SKM-1 treated with dmso at 0.1 percent for 144 hours (cell line): ENCODE results near the gene ARHGEF28.

ENCODE experiments used
- DNase-seq: peaks from one replicate; lab custom pipeline; 2025; ENCODE audit not compliant: unreplicated experiment; lab: John Stamatoyannopoulos, UW

Gene ARHGEF28

DNA sequence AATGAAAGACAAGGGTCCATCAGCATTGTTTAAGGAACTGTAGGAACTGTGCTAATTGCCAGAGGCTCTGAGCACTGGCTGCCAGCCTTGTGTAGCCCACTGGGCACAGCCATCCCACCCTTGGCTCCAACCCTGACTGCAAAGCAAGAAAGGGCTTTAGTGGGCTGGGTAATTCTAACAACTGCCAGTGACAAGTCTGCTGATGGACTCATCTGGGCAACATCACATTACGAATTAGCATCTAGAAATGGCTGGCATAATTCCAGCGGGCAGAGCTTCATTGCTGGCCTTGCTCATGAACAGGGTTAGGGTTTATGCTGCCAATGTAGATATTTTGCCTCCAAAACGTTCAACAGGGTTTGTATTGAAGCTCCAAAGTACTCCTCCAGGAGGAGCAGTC, 326.9 kb downstream of the ARHGEF28 start:
- DNase-seq: no peak

DNA sequence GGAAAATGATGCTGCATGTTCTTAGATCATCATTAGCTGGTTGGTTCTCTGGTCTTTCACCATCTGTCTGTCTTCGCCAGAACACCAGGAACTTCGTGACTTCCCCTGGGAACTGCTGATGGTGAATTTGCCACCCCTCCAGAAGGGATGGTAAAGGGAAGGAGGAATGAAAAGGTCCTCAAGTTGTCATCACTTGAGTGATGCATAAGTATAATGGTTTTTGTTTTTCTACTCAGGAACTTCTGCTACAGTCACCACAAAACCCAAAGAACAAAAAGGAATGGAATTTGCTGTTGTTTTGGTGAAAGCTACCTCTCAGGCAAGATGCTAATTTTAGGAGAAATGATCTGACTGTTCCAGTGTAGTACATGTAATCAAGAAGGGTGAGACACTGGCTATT, 328.4 kb downstream of the ARHGEF28 start:
- no peak for DNase-seq

DNA sequence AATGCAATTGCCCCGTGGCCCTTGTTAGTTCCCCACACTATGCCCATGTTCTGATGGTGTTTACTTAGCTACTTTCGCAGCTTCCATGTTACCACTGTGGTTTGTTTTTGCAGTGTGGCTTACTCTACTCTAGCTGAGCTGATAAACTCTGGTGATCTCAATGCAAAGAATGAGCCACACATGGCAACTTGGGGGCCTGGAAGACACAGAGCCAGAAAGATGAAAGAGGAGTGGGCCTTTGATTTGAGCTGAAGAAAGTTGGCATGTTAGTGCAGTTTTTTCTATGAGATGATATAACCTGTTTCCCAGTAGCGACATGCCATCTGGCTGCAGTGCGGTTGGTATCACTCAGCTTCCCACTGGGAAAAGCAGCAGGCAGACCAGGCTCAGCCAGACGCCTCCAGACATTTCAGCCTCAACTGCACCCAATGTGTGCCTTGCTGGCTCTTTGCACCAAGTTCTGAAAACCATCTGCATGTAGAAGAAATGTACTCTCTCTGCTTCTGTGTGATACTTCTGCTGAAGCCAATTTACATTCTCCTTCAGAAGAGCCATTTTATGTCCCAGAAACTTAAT, 329.4 kb downstream of the ARHGEF28 start:
- DNase-seq: no peak

DNA sequence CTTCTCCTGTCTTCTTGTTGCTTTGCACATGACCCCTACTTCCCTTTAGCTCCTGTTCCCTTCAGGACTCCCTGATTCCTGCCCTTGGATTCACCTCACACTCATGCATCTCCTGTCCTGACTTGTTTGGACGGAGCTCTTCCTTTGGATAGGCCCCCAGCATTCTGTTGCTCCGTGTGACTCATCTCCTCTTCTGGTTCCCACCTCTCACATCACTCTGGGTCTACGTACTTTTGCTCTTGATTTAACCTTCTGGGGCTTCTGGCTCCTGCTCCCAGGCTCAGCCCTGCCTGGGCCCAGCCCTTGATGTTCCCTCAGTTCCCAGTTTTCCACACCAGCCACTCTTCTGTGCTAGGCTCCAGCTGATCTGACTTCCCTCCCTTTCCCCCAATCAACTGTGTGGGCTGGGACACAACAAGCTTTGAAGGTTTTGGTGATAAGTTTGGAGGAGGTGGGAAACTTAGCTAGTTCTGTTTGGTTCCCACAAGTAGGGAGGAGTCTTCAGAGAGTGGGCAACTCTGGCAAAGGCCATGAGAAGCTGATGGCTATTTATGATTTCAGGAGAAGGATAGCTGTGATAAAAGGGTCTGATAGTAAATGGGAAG, 331.5 kb downstream of the ARHGEF28 start:
- no peak for DNase-seq

DNA sequence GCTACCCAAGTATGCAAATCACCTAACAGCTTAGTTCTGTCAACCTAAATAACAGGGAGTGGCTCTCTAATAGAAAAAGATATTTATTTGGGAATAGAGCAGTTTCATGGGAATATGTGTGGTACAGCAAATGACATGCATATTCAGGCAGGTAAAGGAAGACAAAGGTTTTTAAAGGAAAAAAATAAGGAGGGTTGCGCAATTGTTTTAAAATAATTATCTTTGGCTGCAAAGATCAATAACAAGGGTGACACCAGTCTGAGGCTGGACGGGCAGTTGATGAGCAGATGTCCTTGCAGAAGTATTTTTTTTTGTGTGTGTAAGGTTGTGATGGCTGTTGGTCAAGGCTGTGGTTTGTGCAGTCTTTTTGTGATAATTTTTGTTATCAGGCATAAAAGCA, 332.0 kb downstream of the ARHGEF28 start:
- DNase-seq: no peak

DNA sequence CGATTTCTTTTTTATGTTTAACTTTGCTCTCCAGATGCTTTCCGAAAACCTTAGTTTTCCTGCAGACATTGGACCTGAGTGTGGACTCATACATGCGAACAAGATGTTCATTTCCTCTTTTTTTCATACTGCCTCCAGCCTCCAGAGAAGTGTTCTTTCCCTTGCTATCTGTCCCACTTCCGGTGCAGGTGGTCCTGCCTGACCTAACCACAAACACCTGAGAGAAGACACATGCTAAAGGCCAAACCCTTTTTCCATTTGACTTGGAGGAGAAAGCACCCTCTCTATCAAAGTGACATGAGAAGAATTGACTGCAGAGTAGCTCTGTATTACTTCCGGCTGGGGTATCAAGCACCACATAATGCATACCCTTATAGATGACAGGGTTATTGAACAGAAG, 334.0 kb downstream of the ARHGEF28 start:
- DNase-seq: no peak

DNA sequence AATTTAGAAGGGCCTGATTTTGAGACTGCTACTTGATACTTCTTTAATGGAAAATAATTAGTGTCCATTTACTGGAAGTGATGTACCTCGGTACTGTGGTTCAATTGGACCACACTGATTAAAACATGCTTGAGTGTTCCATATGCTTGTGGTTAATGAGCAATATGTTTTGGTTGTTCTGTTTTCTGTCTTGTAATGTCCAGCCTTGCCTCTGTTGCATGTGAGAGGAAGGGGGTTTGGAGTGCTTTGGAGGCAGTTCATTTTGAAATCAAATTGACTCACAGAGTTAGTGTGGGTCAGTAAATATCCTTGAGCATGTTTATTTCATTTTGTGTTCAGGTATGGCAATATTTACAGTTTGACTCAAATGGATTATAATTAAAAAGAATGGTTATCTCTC, 334.4 kb downstream of the ARHGEF28 start:
- DNase-seq: no peak

DNA sequence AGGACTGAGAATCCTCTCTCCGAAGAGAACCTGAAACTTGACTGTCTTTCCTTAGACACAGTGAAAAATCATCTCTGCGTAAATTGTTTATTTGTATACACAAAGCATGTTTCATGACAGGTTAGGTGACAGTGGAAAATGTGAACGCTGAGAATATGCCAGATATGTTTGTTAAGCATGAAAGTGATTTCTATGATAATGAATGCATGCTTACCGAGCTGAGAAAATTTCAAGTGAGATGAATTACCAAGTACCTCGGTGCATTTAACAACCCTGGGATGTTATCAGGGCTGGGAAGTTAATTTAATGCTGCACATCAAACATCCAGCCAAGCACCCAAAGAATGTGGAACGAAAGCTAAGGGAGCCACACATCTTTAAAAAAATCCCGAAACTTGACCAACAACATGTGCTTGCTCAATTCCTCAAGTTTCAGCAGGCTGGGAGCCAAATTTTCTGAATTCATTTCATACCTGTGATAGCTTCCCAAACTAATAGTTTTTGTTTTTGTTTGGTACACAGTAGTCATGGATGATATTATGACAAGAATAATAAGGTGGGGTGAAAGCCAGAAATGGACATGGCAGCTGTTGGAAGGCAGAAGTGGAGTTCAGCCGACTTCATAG, 336.9 kb downstream of the ARHGEF28 start:
- no peak for DNase-seq

DNA sequence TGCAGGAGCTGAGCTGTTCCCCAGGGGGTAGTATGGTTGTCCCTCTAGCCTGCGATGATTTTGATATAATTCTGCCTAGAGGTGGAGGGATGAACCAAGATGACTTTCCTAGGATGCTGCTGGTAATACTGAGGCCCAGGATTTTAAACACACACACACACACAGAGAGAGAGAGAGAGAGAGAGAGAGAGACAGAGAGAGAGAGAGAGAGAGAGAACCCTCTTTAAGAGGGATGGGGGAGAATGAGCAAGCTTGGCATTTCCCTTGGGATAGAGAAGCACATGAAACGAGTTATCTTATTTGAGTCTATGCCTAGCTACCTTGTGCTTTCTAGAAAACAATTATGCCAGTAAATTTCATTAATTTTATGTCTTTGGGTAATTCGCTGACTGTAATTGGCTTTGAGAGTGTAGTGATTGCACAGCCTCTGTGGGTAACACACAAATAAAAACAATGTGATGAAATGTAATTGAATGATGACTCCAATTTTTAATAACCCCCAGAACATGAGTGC, 338.4 kb downstream of the ARHGEF28 start:
- no peak for DNase-seq

DNA sequence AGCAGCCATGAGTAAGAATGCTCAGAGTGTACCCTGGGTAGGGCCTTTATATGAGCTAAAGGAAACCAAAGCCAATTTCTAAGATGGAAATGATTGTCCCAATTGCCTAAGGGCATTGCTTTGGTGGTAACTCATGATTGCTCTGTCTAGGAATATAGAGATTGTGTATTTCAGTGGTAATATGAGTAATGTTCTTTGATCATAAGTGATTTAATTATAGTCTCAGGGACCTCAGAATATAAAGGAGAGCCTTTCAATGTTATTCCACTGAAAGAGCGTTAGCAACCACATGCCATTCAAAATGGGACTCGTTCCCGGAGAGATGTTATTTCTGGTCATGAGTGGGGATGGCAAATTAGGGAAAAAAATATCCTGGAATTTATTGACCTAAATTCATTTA, 340.5 kb downstream of the ARHGEF28 start:
- DNase-seq: no peak

DNA sequence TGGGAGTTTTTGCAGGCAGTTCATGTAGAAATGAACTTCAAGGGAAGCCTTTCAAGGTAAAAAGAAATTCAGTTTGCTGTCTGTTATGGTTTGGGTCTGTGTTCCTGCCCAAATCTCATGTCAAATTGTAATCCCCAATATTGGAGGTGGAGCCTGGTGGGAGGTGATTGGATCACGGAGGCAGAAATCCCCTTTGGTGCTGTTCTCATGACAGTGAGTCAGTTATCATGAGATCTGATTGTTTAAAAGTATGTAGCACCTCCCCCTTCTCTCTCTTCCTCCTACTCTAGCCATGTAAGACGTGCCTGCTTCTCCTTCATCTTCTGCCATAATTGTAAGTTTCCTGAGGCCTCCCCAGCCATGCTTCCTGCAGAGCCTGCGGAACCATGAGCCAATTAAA, 341.4 kb downstream of the ARHGEF28 start:
- DNase-seq: no peak

DNA sequence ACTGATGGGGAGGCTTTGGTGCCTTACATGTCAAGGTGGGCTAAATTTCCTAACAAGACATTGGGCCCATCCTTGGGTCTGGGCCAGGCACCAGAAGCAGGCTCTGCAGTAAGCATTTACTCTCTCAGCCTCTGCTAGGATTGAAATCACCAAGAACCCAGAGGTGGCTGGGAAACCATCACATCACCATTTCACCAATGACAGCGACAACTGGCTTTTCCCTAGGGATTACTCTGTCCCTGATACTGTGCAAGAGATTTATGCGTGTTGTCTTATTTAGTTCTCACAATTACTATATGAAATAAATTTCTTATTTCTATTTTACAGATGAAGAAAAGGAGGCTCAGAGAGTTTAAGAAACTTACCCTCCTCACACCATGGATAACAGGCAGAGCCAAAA, 342.2 kb downstream of the ARHGEF28 start:
- DNase-seq: no peak

DNA sequence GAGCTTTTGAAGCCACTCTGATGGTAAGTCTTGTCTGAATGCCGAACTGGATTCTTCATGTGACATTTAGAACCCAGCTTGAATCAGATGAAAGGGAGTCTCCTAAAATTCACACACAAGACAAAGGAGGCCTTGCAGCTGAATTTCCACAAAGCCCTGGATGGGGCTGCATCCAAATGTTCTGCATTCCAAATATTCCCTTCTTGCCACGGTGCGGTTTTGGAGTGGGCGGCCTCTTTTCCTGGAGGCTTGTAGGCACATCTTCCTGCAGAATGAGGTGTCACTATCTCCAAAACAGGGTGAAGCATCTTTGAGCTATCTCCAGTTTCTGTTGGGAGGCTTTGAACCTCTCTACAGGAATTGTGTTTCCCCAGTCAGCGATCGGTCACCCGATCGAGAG, 342.7 kb downstream of the ARHGEF28 start:
- DNase-seq: no peak

DNA sequence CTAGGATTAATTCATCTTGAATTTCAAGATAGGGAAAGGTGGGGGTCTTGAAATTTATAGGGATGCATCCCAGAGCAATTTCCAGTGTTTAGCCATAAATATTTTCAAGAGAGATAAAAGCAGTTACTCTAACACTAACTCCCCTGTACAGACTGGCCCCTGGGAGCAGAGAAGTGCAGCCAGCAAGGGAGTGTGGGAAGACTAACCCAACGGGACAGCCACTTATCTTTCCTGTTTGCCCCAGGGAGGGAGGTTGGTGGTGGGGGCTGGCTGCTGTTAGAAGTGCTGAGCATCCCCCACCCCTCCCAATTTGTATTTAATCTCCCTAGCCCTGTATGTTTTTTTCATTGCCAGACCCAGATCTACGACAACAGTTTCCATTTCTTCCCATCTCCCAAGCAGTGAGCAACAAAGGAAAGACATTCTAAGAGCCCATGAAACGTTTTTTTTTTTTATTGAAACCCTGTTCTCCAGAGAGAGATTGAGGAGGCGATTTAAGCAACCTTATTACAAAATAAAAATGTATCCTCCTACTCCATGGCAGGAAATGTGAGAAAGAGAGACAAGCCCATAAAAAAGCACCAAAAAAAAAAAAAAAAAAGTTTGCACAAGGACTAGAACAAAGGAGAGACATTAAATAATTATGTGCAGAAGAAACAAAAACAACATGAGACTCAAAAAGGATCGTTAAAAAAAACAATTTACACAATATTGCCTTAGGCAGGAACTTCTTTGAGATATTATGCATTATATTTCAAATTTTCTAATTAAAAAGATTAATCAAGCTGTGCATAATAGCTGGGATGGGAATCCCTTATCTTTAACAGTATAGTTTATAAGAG, 343.4 kb downstream of the ARHGEF28 start:
- no peak for DNase-seq

DNA sequence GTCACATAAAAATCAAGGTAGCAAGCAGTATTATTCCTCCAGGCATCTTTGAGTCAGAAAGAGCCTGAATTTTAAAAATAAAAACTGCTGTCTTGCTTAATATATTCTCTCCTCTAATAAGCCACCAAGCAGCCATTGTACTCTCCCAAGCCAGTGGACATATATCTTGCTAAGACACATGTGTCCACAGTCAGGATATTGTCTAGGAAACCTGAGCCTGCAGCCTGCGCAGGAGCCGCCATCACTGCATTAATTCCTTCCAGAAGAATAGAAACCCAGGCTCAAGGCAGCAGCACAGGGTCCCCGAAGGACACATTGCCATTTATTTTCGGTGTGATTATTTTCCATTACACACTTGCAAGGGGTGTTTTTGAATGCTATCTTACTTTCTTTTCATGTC, 345.3 kb downstream of the ARHGEF28 start:
- no peak for DNase-seq

DNA sequence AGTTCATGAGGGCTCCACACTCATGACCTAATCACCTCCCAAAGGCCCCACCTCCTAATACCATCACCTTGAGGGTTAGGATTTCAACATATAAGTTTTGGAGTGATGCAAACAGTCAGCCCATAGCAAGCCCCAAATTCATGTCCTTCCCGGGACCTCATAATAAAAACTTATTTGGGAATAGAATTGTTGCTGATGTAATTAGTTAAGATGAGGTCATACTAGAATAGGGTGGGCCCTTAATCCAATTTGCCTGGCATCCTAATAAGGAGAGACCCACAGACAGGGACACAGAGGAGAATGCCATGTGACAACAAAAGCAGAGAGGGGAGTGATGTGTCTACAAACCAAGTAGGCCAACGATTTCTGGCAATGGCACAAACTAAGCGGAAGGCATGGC, 347.1 kb downstream of the ARHGEF28 start:
- no peak for DNase-seq

DNA sequence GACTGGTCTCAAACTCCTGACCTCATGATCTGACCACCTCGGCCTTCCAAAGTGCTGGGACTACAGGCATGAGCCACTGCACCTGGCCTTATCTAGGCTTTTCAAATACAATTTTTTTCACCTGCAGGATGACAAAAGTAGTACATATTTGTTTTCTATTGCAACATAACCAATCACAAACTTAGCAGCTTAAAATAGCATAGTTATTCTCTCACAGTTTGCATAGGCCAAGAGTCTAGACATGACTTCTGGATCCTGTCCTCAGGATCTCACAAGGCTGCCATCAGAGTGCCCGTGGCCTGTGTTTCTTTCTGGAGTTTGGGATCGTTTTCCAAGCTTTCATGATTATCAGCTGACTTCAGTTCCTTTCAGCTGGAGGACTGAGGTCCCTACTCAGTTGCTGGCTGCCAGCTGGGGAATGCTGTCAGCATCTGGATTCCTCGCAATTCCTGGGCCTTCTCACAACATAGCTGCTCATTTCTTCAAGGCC, 348.9 kb downstream of the ARHGEF28 start:
- DNase-seq: no peak

DNA sequence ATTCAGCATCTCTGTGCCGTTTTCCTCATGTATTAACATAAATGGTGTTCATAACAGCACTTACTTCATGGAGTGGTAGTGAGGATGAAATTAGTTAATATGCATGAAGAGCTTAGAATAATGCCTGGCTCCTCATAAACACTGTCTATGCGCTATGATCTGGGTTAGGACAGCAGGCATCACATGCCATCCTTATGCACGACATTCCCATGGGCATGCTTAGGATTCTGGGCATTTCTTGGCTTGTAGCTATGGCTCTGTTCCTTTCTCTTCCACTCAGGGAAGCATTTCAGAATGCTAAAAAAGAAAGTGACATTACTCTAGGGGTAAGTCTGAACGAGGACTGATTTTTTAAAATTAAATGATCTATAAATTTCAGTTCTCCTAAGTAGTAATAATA, 349.8 kb downstream of the ARHGEF28 start:
- no peak for DNase-seq

DNA sequence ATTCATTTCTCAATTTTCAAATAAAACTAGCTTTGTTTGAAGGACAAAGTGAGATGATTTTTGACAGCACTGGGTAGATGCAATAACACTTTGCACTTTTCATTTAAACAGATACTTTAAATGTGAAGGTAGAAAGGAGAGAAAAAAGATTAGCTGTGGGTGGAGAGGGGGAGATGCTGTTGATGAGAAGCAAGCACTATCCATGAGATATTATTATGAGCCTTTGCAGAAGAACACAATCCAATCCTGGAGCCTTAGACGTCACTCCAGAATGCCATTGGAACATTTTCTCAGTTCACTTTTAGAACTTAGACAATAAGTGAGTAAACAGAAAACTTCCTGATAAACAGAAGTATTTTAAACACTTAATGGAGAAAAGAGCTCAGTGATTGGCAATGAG, 351.1 kb downstream of the ARHGEF28 start:
- no peak for DNase-seq

DNA sequence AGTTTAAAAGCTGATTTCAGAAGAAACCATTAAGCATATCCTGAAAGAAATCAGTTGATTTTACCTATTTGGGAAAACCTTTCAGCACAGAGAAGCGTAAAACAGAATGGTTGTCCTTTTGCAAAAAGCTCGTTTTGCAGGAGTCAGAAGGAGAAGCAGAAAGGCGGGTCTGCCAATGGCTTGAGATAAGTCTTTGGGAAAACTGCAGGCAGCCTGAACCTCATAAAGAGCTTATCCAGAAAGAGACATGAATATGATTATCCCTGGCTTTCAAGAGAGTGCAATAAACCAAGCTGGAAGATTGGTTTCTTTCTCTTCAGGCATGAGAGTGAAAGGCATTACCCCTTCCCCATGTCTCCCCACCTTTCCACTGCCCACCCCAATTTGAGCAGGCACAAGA, 353.3 kb downstream of the ARHGEF28 start:
- DNase-seq: no peak

DNA sequence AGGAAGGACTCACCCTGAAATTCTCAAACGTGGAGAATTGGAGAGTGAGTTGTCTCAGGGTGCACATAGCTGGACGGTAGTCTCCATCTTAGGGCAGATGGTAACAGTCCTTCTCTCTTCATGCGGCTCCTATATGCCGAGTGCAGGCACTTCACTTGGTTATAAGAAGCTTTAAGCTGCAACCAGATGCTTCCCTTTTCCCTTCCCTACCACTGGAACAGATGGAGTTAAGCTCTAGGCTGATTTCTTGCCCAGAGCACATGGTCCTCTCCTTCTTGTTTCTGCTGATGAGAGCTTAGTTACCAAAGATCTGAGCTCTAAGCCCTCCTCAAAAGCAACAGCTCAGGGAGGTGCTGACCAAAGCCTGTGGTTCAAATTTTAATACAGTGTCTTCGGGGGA, 355.7 kb downstream of the ARHGEF28 start:
- DNase-seq: no peak

DNA sequence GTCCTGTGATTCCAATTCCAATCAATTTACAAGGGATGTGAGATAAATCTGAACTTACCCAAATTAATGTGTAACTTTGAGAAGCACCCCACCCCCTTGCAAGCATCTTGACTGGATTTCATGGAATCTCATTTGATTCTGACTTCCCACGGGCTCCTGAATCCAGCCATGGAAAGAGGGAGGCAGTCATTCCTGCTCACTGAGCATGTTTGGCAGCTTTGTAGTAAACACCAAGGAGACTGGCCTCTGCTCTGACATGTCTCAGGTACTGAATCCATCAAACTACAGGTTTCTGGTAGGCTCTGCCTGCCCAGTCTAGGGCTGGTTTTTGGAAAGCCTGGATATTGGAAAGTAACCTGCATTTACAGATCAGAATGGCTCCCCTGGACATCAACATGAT, 357.6 kb downstream of the ARHGEF28 start:
- no peak for DNase-seq
